Left lobe of liver (tissue), 2 donors: Measurements from ENCODE around the gene UBASH3B. TPM values are rescaled to one million over a fixed set of nuclear protein-coding genes. Genes with fewer than 3 reads are reported as not detected.

Experiments used
- ATAC-seq: fragments of 200-7000 bp; cut with Tn5 transposase; one replicate; pipeline ENCODE4 v1.9.1; 2020; ENCODE audit warnings: mild to moderate bottlenecking, moderate library complexity
- DNase-seq: peaks from one replicate; pipeline ENCODE4 v3.0.0-alpha.2; 2020; ENCODE audit warnings: low spot score
- total RNA-seq: library from RNA; stranded (reverse); gene quantifications from one replicate; pipeline ENCODE4 v1.2.1, GENCODE V29; 2021
- donor health status: DM: no; HTN: no; CAD: no; lungs with moderate emphysema.
- donor health status: DM: no; HTN: yes; CAD: no.

Gene UBASH3B
- total RNA-seq, 1 donor from 2014 or later, result 1.5 TPM

DNA sequence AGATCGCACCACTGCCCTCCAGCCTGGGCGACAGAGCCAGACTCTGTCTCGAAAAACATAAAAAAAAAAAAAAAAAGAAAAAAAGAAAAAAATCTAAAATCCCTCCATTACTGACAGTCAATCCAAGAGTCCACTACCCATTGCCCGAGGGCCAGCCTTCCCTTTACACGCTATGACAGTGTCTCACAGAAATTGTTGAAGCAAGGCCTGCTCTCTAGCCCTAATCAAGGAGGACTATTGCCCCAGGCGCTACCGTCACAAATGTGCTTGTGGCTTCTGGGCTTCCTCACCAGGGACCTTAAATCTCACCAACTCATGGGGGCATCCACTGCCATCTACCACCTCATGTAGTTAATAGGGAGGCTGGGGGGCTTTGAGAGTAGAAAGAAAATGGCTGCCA lies 49.9 kb downstream of the UBASH3B start:
- DNase-seq (no peak), ATAC-seq (no peak)

GRCh38 chr11:122706291-122707088 lies 51.0 kb downstream of the UBASH3B start:
- ATAC-seq, result no peak
- no peak for DNase-seq

- DNase-seq, result no peak
Measured at GRCh38 chr11:122707111-122707510, 51.6 kb downstream of the UBASH3B start.

DNA sequence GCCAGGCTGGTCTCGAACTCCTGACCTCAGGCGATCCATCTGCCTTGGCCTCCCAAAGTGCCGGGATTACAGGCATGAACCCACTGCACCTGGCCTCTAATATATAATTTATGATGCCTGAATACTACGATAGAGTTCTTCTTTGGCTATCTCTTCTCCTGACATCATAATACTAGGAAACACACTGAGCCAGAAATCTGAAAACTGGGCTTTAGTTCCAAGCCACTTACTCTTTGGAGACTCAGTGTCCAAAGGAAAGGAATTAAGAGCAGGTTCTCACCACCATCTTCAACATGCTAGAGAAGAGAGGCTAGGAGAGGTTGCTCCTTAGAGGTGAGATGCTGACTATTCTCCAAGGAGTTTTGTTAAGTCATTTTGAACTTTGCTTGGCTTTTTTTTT lies 52.4 kb downstream of the UBASH3B start:
- DNase-seq, result no peak
- no peak for ATAC-seq

More at GRCh38 chr11:122707111-122707510, 51.6 kb downstream of the UBASH3B start:
- no peak for ATAC-seq

DNA sequence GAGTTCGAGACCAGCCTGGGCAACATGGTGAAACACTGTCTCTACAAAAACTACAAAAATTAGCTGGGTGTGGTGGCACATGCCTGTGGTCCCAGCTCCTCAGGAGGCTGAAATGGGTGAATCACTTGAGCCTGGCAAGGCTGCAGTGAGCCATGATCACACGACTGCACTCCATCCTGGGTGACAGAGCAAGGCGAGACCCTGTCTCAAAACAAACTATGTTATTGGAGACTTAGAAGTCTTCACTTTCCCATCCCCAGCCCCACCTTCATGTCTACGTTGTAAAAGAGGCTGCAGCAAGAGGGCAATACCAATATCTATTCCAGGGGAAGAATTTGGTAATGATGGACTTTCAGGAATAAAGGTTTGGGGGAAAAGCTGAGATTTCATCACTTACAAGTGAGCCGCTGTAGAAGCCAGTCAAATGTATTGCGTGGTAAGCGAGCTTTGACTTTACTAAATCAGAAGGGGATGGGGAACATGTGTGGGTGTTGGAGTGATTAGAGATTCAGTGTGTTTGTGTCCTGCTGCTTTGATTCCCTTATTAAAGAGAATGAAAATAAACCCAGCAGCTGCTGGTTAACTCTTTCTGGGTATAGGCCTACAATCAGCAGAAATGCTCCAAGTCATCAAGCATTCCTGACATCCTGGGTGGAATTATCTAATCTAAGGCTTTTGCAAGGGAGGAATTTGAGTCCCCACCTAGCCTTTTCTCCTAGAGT lies 53.7 kb downstream of the UBASH3B start:
- DNase-seq (no peak), ATAC-seq (no peak)

DNA sequence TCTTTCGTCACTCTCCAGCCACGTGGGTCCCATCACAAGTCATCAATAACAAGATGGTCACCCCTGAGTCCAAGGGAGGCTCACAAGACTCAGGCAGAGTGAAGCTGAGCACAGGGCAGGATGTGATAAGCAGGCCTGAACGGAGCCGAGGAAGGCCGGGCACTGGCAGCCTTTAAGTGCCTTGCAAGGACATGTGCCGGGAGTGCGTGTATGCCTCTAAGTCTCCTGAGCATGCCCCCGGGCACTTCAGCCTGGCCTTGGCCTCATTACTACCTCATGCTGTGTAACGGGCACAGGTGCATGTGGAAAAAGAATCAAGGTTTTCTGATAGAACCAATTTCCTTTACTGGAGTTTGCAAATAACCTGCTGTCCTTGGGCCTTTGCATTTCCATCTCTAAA lies 55.8 kb downstream of the UBASH3B start:
- no peak for ATAC-seq
- DNase-seq, result no peak

GRCh38 chr11:122711831-122712381 lies 56.4 kb downstream of the UBASH3B start:
- DNase-seq (no peak), ATAC-seq (no peak)

GRCh38 chr11:122714004-122714403 lies 58.5 kb downstream of the UBASH3B start:
- ATAC-seq, result no peak
- DNase-seq, result no peak

DNA sequence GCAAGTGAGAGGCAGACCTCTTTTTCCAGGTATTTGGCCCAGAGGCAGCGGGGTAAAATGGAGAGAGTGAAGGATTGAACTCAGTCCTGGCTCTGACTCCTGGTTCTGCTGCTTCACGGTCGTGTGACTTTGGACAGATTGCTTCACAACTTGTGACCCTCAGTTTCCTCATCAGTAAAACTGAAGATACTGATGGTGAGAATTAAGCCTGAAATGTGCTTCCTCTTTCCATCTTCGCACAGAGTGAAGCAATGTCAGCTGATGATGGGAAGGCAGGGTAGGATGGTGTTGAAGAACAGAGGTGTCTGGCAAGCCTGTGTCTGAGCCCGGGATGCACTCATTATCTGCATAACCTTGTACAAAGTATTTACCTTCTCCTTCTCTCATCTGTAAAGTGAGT lies 59.0 kb downstream of the UBASH3B start:
- DNase-seq, result no peak
- ATAC-seq, result peak; percentile 29

- ATAC-seq, result no peak
- no peak for DNase-seq
Measured at GRCh38 chr11:122715548-122716440, 60.3 kb downstream of the UBASH3B start.

- ATAC-seq, result peak; percentile 50
- no peak for DNase-seq
Measured at GRCh38 chr11:122717264-122717867, 61.8 kb downstream of the UBASH3B start.

DNA sequence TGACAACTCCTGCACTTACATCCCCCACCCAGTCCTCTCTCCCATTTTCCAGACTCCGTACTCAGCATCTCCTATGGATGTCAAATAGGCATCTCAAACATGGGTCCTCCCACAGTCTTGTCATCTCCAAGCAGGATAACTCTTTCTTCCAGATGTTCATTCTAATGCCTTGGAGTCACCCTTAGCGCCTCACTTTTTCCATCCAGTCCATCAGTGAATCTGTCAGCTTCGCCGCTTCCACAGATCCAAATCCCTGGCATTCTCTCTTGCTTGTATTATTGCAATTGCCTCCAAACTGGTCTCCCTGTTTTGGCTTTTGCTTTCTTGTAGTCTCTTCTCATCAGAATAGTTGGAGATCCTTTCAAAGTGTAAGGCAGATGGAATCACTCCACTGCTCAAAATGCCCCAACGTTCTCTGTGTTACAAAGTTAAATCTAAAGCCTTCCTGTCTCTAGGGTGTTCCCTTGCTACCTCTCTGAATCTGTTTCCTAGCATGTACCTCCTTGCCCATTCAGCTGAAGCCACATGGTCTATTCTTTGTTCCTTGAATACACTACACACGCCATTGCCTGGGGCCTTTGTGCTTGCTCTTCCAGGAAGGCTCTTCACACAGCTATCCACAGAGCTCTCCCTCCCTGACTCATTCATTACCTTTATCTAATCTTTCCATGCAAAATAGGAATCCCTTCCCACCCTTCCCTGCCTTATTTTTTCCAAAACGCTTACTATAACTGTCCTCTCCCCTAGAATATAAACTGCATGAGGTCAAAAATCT lies 64.8 kb downstream of the UBASH3B start:
- no peak for ATAC-seq

GRCh38 chr11:122721201-122721963 lies 65.9 kb downstream of the UBASH3B start:
- DNase-seq (no peak), ATAC-seq (no peak)

More for the DNA sequence above, 64.8 kb downstream of the UBASH3B start:
- no peak for DNase-seq

DNA sequence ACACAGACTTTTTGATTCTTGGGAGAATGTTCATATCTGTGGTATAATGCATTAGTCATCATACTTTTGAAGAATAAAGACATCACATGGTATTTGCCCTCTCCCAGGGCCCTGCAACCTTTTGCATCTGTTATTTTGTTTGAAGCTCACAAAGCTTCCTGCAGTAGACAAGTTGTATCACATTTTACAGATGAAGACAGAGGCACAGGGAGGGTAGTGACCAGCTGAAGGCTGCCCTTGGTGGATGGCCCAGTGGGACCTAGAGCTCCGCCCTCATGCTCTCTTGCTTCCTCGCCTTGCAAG lies 66.4 kb downstream of the UBASH3B start:
- no peak for ATAC-seq
- DNase-seq, result no peak

- DNase-seq, result no peak
- ATAC-seq, result no peak
Measured at GRCh38 chr11:122723106-122723505, 67.6 kb downstream of the UBASH3B start.

DNA sequence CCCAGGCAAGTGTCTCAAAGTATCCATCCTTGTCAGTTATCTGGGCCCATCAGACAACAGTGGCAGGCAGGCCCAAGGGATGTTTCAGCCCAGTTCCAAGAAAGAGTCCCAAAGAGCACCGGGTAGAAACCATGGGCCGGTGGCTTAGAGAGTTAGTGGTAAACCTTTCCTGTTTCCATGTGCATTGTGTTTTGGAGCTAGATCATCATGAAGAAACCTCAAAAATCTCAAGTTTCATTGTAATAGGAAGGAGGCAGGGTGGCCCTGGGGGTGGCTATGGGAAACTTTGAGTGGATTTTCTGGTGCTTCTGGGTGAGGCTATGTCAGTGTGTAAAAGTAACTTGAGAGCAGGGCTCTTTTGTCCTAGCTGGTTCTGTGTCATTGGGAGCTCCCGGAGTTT lies 68.1 kb downstream of the UBASH3B start:
- ATAC-seq (no peak), DNase-seq (no peak)

- DNase-seq (no peak), ATAC-seq (no peak)
Measured at GRCh38 chr11:122724520-122724919, 69.0 kb downstream of the UBASH3B start.

DNA sequence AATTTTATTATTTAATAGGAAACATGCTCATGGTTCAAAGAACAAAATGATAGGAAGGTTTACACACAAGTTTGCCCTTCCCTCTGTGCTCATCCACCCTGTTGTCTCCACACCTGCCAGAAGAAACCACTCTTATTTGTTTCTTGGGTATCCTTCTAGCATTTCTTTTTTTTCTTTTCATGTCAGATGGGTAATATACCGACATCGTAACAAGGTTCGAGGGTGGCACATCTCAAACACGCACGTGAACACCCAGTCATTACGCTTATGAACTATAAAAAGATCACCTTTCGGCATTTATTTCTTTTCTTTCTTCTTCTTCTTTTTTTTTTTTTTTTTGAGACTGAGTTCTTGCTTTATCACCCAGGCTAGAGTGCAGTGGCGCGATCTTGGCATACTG lies 70.5 kb downstream of the UBASH3B start:
- ATAC-seq (no peak), DNase-seq (no peak)
